GM12872 (cell line): Measurements from ENCODE around the gene USP17L28.
A peak's percentile ranks its signal among the peaks of the same experiment; 100 is the strongest.
"Not testable (repeated sequence)": the region's sequence is repeated elsewhere in the genome, so short reads cannot be mapped to it uniquely, and the experiment has no call there.

Experiments used
- TF ChIP-seq, protein P1 (sequence below): IDR thresholded peaks from 3 replicates; pipeline ENCODE4 v1.5.1; 2011; ENCODE audit warnings: low read depth, mild to moderate bottlenecking, low read length, moderate library complexity; ENCODE audit not compliant: insufficient read depth

The USP17L28 gene

DNA sequence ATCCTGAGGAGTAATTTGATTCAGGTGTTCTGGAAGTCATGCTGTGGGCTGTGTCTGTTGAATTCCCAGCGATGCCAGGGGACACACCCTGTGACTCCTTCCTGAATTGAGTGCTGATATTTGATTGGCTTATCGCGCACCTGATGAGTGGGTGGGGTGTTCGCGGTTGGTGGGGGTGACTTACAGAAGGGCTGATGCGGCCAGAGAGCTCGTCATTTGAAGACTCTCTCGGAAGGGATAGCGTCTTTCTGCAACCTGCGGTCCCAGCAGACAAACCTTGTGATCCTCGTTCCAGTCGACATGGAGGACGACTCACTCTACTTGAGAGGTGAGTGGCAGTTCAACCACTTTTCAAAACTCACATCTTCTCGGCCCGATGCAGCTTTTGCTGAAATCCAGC is 14.1 kb downstream of the USP17L28 start, which contains the start of gene USP17L30:
USP17L30 (plus strand) TSS at position 301 of the 400 bp plus-strand sequence; CDS start at position 301, 0 bp downstream.
- TF ChIP-seq, protein P1, sequence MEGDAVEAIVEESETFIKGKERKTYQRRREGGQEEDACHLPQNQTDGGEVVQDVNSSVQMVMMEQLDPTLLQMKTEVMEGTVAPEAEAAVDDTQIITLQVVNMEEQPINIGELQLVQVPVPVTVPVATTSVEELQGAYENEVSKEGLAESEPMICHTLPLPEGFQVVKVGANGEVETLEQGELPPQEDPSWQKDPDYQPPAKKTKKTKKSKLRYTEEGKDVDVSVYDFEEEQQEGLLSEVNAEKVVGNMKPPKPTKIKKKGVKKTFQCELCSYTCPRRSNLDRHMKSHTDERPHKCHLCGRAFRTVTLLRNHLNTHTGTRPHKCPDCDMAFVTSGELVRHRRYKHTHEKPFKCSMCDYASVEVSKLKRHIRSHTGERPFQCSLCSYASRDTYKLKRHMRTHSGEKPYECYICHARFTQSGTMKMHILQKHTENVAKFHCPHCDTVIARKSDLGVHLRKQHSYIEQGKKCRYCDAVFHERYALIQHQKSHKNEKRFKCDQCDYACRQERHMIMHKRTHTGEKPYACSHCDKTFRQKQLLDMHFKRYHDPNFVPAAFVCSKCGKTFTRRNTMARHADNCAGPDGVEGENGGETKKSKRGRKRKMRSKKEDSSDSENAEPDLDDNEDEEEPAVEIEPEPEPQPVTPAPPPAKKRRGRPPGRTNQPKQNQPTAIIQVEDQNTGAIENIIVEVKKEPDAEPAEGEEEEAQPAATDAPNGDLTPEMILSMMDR = not testable (repeated sequence)

DNA sequence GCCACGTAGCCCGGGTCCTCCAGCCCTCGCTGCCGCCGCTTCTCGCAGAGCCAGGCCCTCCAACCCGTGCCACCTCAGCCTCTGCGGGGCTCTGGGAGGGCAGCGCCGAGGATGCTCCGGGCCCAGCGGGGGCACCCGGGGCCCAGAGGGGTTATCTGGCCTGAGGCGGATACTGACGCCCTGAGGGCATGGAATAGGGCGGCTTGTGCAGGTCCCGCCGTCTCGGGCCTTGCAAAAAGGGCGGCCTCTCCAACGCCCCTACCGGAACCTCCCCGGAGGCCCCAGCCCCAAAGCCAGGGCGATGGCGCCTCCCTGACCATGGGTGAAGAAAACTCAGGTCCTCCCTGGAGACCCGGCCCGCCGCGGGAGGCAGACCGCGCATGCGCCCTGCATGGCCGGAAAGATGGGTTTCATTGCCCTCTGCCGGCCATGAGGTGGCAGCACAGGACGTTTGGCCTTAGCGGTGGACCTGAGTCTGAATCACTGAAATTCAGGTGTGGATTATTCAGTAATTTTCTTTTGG is 32.4 kb downstream of the USP17L28 start:
- TF ChIP-seq, protein P1 = peak; percentile 22; the same call in 1 of the 3 replicates

DNA sequence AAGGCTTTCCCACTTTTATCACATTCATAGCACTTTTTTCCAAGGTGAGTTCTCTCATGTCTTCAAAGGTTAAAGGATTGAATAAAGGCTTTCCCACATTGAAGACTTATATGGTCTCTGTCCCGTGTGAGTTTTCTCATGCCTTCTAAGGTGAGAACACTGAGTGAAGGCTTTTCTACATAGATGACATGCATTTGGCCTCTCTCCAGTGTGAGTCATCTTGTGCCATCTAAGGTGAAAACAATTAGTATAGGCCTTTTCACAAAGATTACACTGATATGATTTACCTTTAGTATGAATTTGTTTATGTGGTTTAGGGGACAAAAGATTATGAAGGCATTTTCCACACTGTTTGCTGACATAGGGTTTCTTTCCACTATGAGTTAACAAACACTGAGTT is 35.4 kb downstream of the USP17L28 start:
- TF ChIP-seq, protein P1 = no peak
